Fibroblast of pulmonary artery (primary cell): ENCODE measurements around the gene FOXN3.
A peak's percentile ranks its signal among the peaks of the same experiment; 100 is the strongest.

ENCODE experiments used
- DNase-seq: peaks from one replicate; pipeline ENCODE4 v3.0.0-alpha.2; 2010; ENCODE audit warnings: low read depth
- H3K4me3 ChIP-seq: replicated peaks from 2 replicates; pipeline ENCODE4 v1.5.1; 2011; ENCODE audit warnings: low read depth, mild to moderate bottlenecking, control low read depth, low read length, moderate library complexity
- CTCF ChIP-seq: IDR thresholded peaks from 2 replicates; pipeline ENCODE4 v1.5.1; 2011; ENCODE audit warnings: mild to moderate bottlenecking, control low read depth, low read length, inconsistent platforms; ENCODE audit errors: missing control alignments

FOXN3 gene

GRCh38 chr14:89379006-89379405, 38.0 kb downstream of the FOXN3 start:
- H3K4me3 ChIP-seq: no peak overlapping the region
- TF ChIP-seq CTCF: no peak
- no peak for DNase-seq

GRCh38 chr14:89378119-89378518, 38.9 kb downstream of the FOXN3 start:
- H3K4me3 ChIP-seq: no peak overlapping the region
- TF ChIP-seq CTCF: no peak
- DNase-seq: peak; percentile 56

GRCh38 chr14:89377544-89377943, 39.5 kb downstream of the FOXN3 start:
- DNase-seq: no peak
- no peak overlapping the region for H3K4me3 ChIP-seq
- TF ChIP-seq CTCF: no peak

- TF ChIP-seq CTCF: no peak
- DNase-seq: no peak
- H3K4me3 ChIP-seq: no peak overlapping the region
Observed at GRCh38 chr14:89374908-89375307, 42.1 kb downstream of the FOXN3 start.

- TF ChIP-seq CTCF: no peak
- H3K4me3 ChIP-seq: no peak overlapping the region
Observed at GRCh38 chr14:89373185-89373584, 43.8 kb downstream of the FOXN3 start.

GRCh38 chr14:89372512-89372883, 44.5 kb downstream of the FOXN3 start:
- no peak for TF ChIP-seq CTCF
- no peak for DNase-seq
- no peak overlapping the region for H3K4me3 ChIP-seq

More at GRCh38 chr14:89373185-89373584, 43.8 kb downstream of the FOXN3 start:
- DNase-seq: no peak

GRCh38 chr14:89371585-89372511, 45.2 kb downstream of the FOXN3 start:
- no peak for DNase-seq
- no peak for TF ChIP-seq CTCF
- H3K4me3 ChIP-seq: no peak overlapping the region
